ENCODE data around the gene WDR74. TPM values are rescaled to one million over a fixed set of nuclear protein-coding genes. Genes with fewer than 3 reads are reported as not detected.

WDR74 gene
- total and polyA plus RNA-seq, 9 of the 15 experiments (the other 6 are each of a cell fraction or from before 2014, with no cell fraction given), result 32.7 to 210 (median 114) TPM

- TF ChIP-seq ARID3B (CRISPR knock-in tag; IDR thresholded peaks at IDR 0.05; ENCODE audit: borderline replicate concordance) (no peak), CEBPZ (IDR thresholded peaks at IDR 0.05; ENCODE audit: borderline replicate concordance, low read depth, low read length) (no peak), FOXP1 (CRISPR knock-in tag; IDR thresholded peaks at IDR 0.05) (no peak), SMAD1 (IDR thresholded peaks at IDR 0.05; ENCODE audit: low read depth, low read length, partially characterized antibody) (no peak), ZNF740 (CRISPR knock-in tag; IDR thresholded peaks at IDR 0.05) (no peak), ZNF740 (tag; IDR thresholded peaks at IDR 0.05) (peak in 1 of 2 experiments; percentile 81; a peak in 2 of 4 replicates), RUNX1 (IDR thresholded peaks at IDR 0.05; ENCODE audit: low read depth) (no peak), THRA (IDR thresholded peaks at IDR 0.05) (no peak), EGR1 (conservative IDR thresholded peaks at IDR 0.05) (no peak), NR0B1 (IDR thresholded peaks at IDR 0.05; ENCODE audit: partially characterized antibody) (no peak), RBM14 (IDR thresholded peaks at IDR 0.05; ENCODE audit: borderline replicate concordance, insufficient read depth, low read depth, low read length) (no peak), MTF1 (CRISPR knock-in tag; IDR thresholded peaks at IDR 0.05; ENCODE audit: borderline replicate concordance) (no peak), KHSRP (IDR thresholded peaks at IDR 0.05) (no peak), SAFB2 (IDR thresholded peaks at IDR 0.05; ENCODE audit: borderline replicate concordance, low read depth, low read length, severe bottlenecking) (no peak), ZFP36 (IDR thresholded peaks at IDR 0.05; ENCODE audit: low read depth, low read length, partially characterized antibody) (no peak), DDX20 (tag; IDR thresholded peaks at IDR 0.05; ENCODE audit: low read depth) (peak; percentile 72; the same call in 1 of the 2 replicates), PCBP1 (IDR thresholded peaks at IDR 0.05; ENCODE audit: low read depth, low read length, poor library complexity, severe bottlenecking) (no peak), RBM25 (IDR thresholded peaks at IDR 0.05; ENCODE audit: low read depth, low read length, severe bottlenecking) (no peak), LEF1 (IDR thresholded peaks at IDR 0.05) (no peak)
Measured at GRCh38 chr11:62860835-62861563, 21.6 kb upstream of the WDR74 start (continued).

Measured in K562 (cell line).